ENCODE data around the gene BSN. TPM values are rescaled to one million over a fixed set of nuclear protein-coding genes. Genes with fewer than 3 reads are reported as not detected.

BSN gene
- total and polyA plus RNA-seq, 2 of the 4 experiments (the other 2 are of a cell fraction): under 0.01 to 0.03 TPM

GRCh38 chr3:49601358-49602048 is 47.2 kb downstream of the BSN start:
- Histone ChIP-seq H4K8ac (ENCODE audit: low read depth in 2 of 2, low read length in 2 of 2) (no peak overlapping the region; a peak in 1 of 4 replicates), H2BK120ac (ENCODE audit: low read depth, low read length) (no peak overlapping the region), H2AK5ac (ENCODE audit: low read depth, low read length) (no peak overlapping the region), H3K4me3 (ENCODE audit: insufficient read depth, low read depth, low read length) (no peak overlapping the region), H3K27ac (ENCODE audit: insufficient read depth, low read length) (no peak overlapping the region), H2BK15ac (ENCODE audit: low read depth, low read length) (no peak overlapping the region), H3K4me1 (ENCODE audit: control insufficient read depth, insufficient read depth, low read length) (peaks cover 5% of the 10 kb centered on the region; the same call in 1 of the 2 replicates), H4K20me1 (ENCODE audit: insufficient read depth, low read length) (no peaks in the 10 kb centered on the region; the same call in 1 of the 2 replicates), H3K79me1 (ENCODE audit: low read depth in 1 of 2, low read length in 2 of 2) (no peaks in the 10 kb centered on the region), H3K9me1 (ENCODE audit: insufficient read depth, low read length) (peaks cover 2% of the 10 kb centered on the region; the same call in 1 of the 2 replicates), H3K36me3 (ENCODE audit: control insufficient read depth, insufficient read depth, low read length) (no peaks in the 10 kb centered on the region), H4K91ac (ENCODE audit: insufficient read depth, low read depth, low read length) (no peak overlapping the region), H4K5ac (ENCODE audit: low read depth, low read length) (no peak overlapping the region), H2BK20ac (ENCODE audit: low read depth, low read length) (no peak overlapping the region), H3K27me3 (ENCODE audit: control insufficient read depth, insufficient read depth, low read length) (no peaks in the 10 kb centered on the region; the same call in 1 of the 2 replicates), H2AK9ac (replicated peaks; ENCODE audit: low read depth, low read length, poor library complexity) (peak overlapping the region; percentile 55), H3K4ac (ENCODE audit: low read depth, low read length) (no peak overlapping the region), H3K23ac (ENCODE audit: low read depth, low read length) (no peak overlapping the region), H3K9me3 (ENCODE audit: control insufficient read depth, insufficient read depth, low read length) (no peaks in the 10 kb centered on the region), H2AFZ (replicated peaks; ENCODE audit: low read length, poor library complexity) (no peak overlapping the region), H2BK5ac (ENCODE audit: low read depth, low read length, poor library complexity, severe bottlenecking) (no peak overlapping the region), H3K4me2 (ENCODE audit: low read depth, low read length) (no peak overlapping the region), H3K9ac (ENCODE audit: low read depth, low read length) (no peak overlapping the region), H3K56ac (ENCODE audit: extremely low read depth, insufficient read depth, low read length) (no peak overlapping the region), H3K14ac (replicated peaks; ENCODE audit: low read depth, low read length) (peak overlapping the region; percentile 57; the same call in 1 of the 2 replicates), H3K18ac (ENCODE audit: low read depth, low read length) (no peak overlapping the region)
- dilution Hi-C loops (cut with HindIII; ENCODE audit: low sequenced_read_pairs, unreplicated experiment): no loop called here
- 50% methylated on average over 1 of the region's 5 CpGs; no CpG with 5 or more reads in 1 of the 2 experiments for WGBS, 2 experiments (ENCODE audit: extremely low coverage in 2 of 2, insufficient read length in 1 of 2)
- CTCF ChIA-PET: no interaction called here
- POLR2A ChIA-PET (ENCODE audit: unreplicated experiment): no interaction called here
- intact Hi-C loops (cut with micrococcal nuclease): no loop called here
- ATAC-seq (ENCODE audit: low read depth) (peak; percentile 78), DNase-seq (peak; percentile 65)
- no TSS peak for BruUV-seq (replicated peaks)
- in situ Hi-C loops (cut with MboI; ENCODE audit: low sequenced_read_pairs): no loop called here
- no peak for TF ChIP-seq SMC3 (IDR thresholded peaks at IDR 0.05; ENCODE audit: low read depth, low read length)
- TF ChIP-seq BHLHE40 (IDR thresholded peaks at IDR 0.05; ENCODE audit: low read depth, low read length): no peak
- no peak for TF ChIP-seq MAZ (IDR thresholded peaks at IDR 0.05; ENCODE audit: borderline replicate concordance, low read depth, low read length)
- no peak for TF ChIP-seq MXI1 (IDR thresholded peaks at IDR 0.05; ENCODE audit: borderline replicate concordance, low read depth, low read length)
- TF ChIP-seq, protein P1, sequence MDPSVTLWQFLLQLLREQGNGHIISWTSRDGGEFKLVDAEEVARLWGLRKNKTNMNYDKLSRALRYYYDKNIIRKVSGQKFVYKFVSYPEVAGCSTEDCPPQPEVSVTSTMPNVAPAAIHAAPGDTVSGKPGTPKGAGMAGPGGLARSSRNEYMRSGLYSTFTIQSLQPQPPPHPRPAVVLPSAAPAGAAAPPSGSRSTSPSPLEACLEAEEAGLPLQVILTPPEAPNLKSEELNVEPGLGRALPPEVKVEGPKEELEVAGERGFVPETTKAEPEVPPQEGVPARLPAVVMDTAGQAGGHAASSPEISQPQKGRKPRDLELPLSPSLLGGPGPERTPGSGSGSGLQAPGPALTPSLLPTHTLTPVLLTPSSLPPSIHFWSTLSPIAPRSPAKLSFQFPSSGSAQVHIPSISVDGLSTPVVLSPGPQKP (IDR thresholded peaks at IDR 0.05; ENCODE audit: borderline replicate concordance, low read depth, low read length): no peak
- no peak for TF ChIP-seq USF2 (IDR thresholded peaks at IDR 0.05; ENCODE audit: low read depth, low read length)

All from IMR-90 (cell line).